IPS-NIHi11 (cell line): Measurements from ENCODE around the gene EXOC6B.

Experiments
- DNase-seq: peaks from one replicate; pipeline ENCODE4 v3.0.0; 2012; ENCODE audit warnings: mixed read lengths, low spot score

Gene EXOC6B

DNA sequence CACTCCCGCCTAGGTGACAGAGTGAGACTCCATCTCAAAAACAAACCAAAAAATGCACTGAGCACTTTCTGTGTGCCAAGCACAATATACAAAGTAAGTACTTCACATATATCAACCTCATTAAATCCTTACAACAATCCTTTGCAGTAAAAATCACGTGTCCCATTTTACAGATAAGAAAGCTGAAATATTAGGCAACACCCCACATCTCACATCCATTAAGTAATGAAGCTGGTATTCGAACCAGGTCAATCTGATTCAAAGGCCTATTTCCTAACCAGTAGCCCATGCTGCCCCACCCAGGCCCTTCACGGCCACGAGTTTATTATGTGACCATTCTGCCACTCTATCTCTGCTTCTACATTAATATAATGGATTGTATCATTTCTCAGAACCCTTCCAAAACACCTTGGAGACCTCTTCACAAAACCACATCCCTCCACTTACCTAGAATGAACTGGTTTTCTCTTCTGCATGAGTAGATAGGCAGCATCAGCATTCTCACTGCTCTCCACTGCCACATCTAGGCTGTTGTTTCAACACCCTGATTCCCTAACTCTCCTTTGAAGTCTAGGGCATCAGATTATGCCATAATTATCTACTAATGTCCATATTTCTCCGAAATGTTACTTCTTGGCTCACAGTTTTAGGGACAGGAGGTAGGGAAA, 3.1 kb upstream of the EXOC6B start:
- DNase-seq: no peak

DNA sequence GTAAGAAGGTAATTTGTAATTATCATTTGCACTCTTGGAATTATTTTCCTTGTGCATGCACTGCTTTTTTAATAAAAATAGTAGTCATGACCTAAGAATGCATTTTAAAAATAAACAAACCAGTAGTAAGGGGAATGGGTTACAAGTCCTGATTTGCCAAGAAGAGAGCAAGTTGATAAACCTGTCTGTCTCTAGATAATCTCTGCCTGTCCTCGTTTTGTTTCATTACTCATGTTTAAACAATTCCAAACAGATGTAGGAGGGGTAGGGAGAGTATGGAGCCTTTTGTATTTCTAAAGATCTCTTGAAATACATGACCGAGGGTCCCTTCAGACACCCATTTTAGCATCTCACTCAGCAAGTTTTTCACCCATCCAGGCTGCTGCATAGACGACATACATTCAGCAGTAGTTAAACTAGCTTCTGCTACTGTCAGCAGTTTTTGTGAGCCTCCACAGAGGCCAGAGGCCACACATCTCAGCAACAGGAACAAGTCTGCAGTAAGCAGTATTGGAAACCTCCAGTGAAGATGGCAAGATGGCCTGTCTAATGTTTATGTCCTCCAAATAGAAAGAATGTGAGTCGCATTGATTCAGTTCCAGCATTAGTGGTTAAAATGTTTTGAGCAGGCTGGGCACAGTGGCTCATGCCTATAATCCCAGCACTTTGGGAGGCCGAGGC, 2.3 kb upstream of the EXOC6B start:
- no peak for DNase-seq

DNA sequence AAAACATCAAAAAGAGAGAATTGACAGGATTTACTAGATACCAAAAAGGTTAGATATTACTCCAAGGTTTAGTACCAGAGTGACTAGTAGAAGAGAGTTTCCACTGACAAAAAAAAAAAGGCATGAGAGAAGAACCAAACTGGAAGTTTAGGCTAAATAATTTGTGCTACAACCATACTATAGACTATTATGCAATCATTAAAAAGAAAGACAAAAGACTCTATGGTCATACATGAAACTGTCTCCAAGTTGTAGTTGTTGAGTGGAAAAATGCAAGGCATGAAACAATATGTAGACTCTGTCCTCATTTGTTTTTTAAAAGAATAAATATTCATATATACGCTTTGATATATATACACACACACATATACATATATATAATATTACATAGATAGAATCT, 1.7 kb upstream of the EXOC6B start:
- no peak for DNase-seq

DNA sequence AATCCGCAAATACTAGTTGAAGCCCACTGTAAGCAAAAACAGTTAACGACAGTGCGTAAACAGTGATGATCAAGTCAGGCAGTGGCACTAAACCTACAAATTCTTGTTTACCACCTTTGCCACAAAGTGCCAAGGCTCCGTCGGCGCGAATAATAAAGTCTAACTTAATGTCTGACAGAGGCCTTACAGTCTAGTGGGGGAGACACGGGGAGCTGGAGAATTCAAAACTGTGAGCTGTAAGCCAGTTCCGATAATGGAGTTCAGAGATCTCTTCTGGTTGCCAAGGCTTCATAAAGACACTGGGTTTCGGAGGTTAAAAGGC, 284 bp upstream of the EXOC6B start:
- no peak for DNase-seq

DNA sequence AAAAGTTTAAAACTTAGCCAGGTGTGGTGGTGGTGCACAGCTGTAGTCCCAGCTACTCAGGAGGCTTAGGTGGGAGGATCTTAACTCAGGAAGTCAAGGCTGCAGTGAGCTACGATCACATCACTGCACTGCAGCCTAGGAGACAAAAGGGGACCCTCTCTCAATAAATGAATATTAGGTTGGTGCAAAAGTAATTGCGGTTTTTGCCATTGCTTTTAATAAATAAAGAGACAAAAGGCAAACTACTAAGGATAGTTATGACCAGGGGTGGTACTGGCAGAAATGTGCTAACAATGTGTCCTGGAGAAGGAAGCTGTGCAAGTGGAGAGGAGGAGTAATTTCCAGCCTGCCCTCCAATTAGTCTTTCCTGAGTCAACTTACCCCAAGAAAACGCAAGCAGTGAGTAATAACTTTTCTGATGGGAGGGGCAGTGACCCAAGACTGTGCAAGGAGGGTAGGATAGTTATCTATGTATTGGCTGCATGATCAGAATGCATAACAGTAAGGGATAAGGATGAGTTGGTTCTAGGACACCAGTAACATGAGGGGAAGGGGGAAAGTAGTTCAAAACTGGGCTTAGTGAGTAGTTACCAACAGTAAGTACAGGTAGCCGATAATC, 1.5 kb downstream of the EXOC6B start:
- DNase-seq: no peak

DNA sequence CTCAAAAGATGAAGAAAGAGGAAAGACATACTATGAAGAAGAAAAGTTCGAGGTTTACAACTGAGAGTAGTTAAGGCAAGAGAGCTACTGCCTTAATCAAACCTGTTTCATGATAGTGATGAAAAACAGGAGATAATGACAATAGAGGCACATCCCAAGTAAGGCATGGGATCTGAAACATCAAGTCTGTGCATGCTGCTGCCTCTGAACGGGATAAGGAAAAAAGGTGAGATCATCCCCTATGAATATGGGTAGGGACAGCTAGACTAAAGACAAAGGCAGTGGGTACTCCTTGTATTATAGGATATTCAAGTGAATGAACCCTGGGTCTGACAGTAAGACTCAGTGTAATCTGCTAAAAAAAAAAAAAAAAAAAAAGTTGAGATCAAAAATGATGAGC, 3.0 kb downstream of the EXOC6B start:
- DNase-seq: no peak

DNA sequence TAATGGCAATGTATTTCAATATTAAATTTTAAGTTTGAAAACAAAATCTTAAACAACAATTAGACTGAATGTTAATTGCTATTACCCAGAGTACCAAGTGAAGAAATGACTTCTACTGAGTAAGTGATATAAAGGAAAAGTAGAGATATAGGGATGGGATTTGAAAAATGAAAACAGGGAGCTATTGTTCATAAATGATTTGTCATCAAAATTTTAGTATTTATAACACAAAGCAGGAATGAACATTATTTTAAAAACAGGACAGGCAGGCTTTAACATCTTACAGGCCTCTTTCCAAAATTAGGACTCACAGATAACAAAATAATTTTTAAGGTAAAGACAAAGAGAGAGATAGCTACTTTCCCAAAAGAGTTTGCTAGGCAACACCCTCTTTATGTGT, 3.9 kb downstream of the EXOC6B start:
- DNase-seq: no peak

DNA sequence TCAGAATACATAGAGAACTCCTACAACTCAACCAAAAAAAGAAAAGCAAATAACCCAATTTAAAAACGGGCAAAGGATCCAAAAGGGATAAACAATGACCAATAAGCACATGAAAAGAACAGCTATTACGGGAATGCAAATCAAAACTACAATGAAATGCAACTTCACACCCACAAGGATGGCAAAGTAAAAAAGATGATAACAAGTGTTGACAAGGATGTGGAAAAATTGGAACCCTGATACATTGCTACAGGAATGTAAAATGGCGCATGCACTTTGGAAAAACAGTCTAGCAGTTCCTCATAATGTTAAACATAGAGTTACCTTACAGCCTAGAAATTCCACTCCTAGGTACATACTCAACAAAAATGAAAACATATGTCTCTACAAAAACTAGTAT, 4.7 kb downstream of the EXOC6B start:
- no peak for DNase-seq

DNA sequence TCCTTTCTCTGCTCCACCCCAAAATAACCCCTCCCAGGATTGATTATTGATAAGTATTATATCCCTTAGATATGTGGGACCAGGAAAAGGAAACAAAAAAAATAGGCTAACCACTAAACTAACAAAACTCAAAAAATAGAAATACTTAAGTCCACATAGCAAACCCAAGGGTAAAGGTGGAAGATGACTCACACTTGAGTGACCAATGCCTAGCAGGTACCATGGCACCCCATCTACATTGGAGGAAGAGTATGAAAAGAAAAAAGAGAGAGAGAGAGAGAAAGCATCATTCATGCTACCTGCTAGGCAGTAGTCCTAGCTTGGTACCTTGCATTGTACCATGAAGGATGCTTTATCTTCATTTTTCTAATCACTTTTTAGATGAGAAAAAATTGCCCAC, 6.3 kb downstream of the EXOC6B start:
- no peak for DNase-seq

DNA sequence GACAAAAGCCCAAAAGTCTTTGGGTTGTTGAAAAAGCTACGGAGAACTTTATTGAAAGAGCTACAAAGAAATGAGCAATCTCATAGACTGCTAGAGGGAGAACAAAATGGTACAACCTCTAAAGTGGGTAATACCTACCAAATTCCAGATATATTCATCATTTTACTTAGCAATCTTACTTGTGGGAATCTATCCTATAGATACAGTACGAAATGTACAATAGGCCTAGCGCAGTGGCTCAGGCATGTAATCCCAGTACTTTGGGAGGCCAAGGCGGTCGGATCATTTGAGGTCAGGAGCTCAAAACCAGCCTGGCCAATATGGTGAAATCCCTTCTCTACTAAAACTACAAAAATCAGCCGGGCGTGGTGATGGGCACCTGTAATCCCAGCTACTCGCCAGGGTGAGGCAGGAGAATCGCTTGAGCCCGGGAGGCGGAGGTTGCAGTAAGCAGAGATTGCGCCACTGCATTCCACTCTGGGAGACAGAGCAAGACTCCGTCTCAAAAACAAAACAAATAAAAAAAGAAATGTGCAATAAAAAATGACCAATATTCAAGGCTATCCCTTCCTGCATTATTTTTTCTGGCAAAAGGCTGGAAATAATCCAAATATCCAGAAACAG, 10.1 kb downstream of the EXOC6B start:
- DNase-seq: no peak

DNA sequence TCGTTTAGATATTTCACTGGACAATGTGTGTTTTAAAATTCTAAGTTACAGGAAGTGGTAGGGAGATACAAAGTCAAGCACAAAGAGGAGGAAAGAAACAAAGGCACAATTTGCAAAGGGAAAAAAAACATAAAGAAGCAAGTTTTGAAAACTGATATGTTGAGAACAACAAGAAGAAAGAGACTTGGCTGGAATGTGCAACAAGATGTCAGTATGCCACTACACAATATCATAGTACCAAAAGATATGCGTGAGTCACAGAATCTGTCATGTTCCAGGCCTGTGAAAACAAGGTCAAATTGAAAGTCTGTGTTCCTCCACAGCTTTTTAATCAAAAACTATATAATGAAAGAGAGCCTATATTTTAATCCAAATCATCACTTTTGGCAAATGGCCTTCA, 12.0 kb downstream of the EXOC6B start:
- no peak for DNase-seq

DNA sequence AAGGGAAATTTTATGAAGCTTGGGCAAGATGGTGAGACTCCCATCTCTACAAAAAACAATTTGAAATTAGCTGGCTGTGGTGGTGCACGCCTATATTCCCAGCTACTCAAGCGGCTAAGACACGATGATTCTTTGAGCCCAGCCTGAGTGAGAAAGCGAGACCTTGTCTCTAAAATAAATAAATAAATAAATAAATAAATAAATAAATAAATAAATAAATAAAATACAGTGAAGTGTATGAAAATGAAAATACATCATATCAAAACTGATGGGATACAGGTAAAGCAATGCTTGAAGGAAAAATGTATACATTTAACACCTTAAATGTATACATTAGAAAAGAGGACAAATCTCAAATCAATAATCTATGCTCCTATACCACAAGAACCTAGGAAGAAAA, 15.7 kb downstream of the EXOC6B start:
- no peak for DNase-seq

DNA sequence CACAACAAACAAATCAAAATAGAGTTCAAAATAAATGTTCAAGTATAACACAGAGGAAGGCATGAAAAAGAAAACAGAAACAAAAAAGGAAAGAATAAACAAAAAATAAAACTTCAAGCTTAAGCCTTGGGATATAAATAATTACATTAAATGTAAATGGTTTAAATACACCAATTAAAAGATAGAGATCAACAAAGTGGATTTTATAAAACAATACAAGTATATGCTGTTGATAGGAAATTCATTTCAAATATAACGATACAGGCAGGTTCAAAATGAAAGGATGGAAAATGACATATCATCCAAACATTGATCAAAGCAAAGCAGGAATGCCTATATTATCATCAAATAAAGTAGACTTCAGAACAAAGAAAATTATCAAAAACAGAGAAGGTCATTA, 16.7 kb downstream of the EXOC6B start:
- no peak for DNase-seq

DNA sequence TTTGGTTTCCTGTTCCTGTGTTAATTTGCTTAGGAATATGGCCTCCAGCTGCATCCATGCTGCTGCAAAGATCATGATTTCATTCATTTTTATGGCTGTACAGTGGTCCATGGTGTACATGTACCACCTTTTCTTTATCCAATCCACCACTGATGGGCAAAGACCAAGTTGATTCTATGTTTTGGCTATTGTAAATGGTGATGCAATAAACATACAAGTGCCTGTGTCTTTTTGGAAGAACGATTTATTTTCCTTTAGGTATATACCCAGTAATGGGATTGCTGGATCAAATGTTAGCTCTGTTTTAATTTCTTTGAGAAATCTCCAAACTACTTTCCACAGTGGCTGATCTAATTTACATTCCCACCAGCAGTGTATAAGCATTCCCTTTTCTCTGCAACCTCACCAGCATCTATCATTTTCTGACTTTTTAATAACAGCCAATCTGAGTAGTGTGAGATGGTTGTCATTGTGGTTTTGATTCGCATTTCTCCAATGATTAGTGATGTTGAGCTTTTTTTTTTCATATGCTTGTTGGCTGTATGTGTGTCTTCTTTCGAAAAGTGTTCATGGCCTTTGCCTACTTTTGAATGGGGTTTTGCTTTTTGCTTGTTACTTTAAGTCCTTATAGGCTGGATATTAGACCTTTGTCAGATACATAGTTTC, 19.4 kb downstream of the EXOC6B start:
- no peak for DNase-seq

DNA sequence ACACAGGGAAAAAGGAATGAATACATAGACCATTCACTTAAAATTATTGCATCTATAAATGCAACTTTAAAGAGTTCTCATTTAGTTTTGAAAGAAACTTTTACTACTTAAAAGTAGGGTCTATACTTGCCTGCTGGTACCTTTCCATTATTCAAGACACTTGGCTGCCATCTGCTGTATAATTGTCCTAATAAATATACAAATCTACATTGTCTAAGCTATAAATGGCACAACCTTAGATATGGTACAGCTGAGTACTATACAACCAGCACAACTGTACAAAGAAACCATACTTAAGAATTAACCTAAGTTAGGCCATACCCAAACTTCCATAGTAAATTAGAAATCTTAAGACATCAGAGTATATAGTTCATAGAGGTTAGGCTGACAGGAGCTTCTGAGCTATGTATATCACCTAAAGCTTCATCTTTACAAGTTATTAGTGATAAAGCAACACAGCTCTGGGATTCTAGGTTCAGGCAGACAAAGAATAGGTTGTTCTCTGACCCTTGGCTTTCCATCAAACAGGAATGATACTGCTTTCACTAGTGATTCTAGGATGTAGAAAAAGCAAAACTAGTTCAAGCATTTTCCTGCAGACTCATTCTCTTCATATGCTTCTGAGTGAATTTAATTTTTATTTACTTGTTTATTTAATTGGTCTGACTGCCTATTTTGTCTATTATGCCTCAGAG, 22.1 kb downstream of the EXOC6B start:
- no peak for DNase-seq

DNA sequence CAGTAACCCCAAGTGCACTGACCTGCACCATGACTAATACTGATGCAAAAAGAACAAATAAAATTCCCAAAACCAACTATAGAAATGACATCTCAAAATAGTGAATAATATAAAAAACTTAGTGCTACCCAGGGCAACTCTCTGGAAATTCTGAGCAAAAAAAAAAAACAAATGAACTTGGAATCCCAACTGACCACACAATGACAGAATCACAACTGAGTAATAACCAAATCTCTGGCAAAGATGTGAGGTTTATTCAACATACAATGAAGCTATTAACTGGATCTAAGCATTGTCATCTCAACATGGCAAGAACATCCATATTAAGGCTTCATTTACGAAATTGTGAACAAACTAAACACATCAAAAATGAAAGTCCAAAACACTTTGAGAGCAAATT, 22.7 kb downstream of the EXOC6B start:
- DNase-seq: no peak

DNA sequence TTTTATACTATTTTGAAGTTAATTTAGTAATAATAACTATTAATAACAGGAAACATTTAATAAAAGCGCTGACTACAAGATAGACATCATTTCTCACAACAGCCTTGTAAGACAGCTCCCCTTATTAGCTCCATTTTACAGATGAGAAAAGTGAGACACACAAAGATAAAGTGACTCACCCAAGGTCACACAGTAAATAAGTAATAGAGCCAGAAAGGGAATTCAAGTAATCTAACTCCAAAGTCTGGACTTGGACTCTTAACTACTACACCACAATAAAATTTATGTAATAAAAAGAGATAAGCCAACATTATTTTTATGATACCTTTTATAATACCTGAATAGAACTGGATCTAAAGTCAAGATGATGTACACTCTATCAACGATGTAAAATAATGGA, 25.3 kb downstream of the EXOC6B start:
- no peak for DNase-seq

DNA sequence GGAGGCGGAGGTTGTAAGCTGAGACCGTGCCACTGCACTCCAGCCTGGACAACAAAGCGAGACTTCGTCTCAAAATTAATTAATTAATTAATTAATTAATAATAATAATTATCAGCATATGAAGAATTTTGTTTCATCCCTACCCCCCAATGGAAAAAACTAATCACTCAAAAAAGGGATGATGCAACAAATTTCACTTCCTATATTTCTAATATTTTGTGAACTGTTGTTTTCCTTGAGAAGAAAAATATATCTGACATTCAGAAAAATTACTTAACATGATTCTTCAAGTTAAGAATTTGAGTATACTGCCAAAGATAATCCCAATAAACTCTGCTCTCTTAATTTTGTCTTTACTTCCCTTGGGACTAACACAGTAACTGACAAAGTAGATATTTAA, 28.1 kb downstream of the EXOC6B start:
- no peak for DNase-seq

DNA sequence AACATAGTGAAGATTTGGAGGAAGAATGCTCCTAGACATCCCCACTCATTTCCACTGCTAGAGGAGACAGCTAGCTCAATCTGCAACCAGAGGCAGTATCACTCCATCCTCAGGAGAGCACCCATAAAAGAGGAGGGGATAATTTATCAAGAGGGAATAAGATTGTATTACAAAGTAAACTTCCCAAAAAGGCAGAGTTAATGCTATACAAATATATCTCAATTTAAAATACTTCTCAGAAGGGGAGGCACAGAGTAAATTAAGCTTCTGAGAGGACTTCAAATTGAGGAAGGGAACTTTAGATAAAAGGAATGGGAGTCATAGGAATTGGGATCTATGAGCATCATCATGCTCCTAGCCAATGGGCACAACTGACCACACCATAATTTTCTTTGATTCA, 29.1 kb downstream of the EXOC6B start:
- no peak for DNase-seq

DNA sequence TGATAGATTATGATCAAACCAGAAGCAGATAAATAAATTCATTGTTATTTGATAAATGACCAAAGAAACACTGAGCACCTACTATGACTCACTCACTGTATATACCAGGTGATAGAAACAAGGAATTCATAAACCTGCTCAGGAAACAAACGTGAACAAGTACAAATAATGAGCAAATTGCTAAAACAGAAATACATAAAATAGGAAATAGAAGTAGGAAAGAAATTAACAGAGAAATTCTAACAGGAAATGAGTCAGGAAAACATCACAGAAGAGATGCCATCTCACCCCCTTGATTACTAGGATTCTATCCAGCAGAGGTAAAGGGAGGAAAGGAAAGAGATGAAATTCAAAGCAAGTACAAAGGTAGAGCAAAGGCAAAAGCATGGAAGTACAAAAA, 31.3 kb downstream of the EXOC6B start:
- no peak for DNase-seq

DNA sequence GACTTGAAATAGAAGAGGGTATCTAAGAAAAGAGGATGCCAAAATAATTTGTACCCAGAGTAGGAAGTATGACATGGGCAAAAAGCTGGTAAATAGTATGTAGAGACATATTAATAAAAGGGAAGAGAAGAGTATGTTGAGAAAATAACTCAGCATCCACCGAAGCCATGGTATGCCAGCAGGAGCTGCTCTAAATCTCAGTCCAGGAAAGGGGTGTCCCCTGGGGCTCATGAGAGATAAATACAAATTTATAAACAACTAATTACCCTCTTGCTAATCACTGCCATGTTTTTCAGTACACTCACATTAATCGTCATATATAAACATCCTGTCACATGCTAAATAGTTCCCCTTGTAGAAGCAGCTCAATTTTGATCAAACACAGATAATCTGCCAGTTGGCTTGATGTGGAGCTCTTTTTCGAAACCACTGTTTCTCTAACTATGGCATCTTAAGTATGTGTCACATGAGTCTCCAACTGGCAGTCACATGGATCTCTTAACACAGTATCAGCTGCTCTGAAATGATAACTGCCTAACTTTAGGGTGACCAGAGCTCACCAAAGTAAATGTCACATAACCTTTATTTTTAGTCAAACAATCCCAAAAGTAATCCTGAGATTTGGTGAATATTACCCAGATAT, 31.9 kb downstream of the EXOC6B start:
- no peak for DNase-seq

DNA sequence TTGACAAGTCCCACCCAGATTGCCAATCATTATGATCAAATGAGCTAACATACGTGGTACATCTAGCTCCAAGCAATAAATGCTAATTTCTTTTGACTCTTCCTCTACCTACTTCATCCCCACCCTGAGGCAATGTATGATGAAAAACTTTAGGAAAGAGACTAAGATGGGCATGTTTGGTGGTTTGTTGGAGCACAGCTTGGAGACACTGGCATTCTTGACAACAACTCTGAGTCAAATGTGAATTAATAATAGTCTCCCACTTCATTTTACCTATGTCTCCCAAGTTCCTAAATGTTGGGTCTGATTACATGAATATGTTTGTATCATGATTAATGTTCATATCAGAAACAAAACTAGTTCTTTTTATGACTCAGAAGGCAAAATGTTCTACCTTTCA, 36.6 kb downstream of the EXOC6B start:
- DNase-seq: no peak
